ENCODE results near the gene LATS2. TPM values are rescaled to one million over a fixed set of nuclear protein-coding genes. Genes with fewer than 3 reads are reported as not detected.

The LATS2 gene
- total RNA-seq, 2 experiments from 2014 or later: 0.99 to 1.0 TPM

DNA sequence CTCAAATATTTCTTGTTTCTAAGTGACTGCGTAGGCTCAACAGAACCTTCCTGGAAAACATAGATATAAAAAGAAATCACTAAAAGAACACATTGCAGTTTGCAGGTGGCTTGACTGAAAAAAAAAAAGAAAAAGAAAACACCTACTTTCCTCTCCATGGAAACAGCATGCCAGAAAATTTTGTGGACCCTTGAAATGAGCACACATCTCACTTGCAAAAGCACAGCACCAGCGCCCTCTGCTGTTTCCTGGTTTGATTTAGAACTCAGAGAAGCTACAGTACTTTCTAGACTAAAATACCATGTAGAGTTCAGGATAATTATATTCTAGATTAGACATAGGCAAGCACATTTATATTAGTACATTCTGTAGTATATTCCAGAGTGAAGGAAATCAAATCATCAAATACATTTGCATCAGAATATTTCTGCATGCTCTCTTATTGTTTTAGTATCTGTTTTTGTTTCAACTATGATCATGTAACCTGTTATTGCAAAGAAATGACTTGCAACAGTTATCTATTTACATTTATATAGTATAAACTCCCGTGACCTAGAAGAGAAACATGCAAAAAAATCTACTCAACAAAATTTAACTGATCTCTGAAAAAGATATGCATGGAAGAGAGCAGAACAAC is 136.5 kb downstream of the LATS2 start:
- Mint-ChIP-seq H3K4me1 (no peaks in the 10 kb centered on the region), H3K4me3 (no peak overlapping the region), H3K27ac (no peak overlapping the region), H3K27me3 (no peaks in the 10 kb centered on the region), H3K36me3 (no peaks in the 10 kb centered on the region), H3K9me3 (no peaks in the 10 kb centered on the region)
- peak; percentile 59 for DNase-seq

GRCh38 chr13:20923272-20923671 is 138.1 kb downstream of the LATS2 start:
- Mint-ChIP-seq H3K4me1 (no peaks in the 10 kb centered on the region), H3K9me3 (no peaks in the 10 kb centered on the region), H3K36me3 (no peaks in the 10 kb centered on the region), H3K27ac (no peak overlapping the region), H3K27me3 (no peaks in the 10 kb centered on the region), H3K4me3 (no peak overlapping the region)
- no peak for DNase-seq

Other genes starting within 250 kb of the LATS2 start
- 10 to 100 TPM; 32.4 to 34.5 TPM for gene XPO4, start 158.8 kb downstream of the LATS2 start, total RNA-seq
- 100 to 1,000 TPM; 298 to 317 TPM for gene SAP18, start 78.5 kb upstream of the LATS2 start, total RNA-seq
- gene SKA3, start 115.0 kb upstream of the LATS2 start, total RNA-seq: 10 to 100 TPM; 51.8 to 54.2 TPM
- 10 to 100 TPM; 26.1 to 26.8 TPM for gene MRPL57, start 115.1 kb upstream of the LATS2 start, total RNA-seq

Measured in activated naive CD8-positive, alpha-beta T cell treated with anti-CD3 and anti-CD28 coated beads for 36 hours (primary cell).